Measurements from ENCODE around the gene LONP2. TPM values are rescaled to one million over a fixed set of nuclear protein-coding genes. Genes with fewer than 3 reads are reported as not detected.

Gene LONP2
- total RNA-seq, 1 donor from 2014 or later: 30.6 TPM

DNA sequence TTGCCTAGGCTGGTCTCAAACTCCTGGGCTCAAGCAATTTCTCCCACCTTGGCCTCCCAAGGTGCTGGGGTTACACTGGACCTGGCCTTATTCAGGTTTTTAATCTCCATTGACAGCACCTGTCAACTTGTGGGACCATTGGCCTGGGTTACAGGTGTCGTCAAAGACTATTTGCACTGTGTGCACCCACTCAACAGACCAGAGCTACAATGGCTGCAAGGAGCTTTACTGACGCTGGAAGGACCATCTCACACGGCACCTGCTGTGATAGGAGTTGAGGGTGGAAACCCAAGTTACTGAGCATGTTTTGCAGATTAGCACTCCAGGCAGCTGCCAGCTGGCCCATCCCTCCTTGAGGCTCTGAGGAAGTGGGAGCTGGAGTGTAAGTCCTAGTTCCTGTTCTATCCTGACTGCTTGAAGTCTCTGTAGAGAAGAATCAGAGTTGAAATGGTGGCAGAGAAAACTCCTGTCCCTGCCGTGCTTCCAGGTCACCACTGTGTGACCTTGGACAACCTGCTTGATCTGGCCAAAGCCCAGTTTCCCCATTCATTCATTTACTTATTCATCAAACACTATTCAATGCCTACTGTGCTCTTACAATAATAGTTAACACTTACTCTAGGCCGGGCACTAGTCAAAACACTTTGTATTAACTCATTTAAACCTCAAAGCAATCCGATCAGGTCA lies 42.4 kb upstream of the LONP2 start:
- DNase-seq (ENCODE audit: low spot score): no peak
- H3K27me3 ChIP-seq: no peaks in the 10 kb centered on the region
- H4K20me1 ChIP-seq (ENCODE audit: low read depth): no peaks in the 10 kb centered on the region
- no peaks in the 10 kb centered on the region for H3K4me1 ChIP-seq
- H3K27me3 Mint-ChIP-seq (ENCODE audit: insufficient read depth, low read depth): peaks cover 2% of the 10 kb centered on the region
- no peaks in the 10 kb centered on the region for H3F3A ChIP-seq (ENCODE audit: low read depth)
- H3K9ac ChIP-seq: no peak overlapping the region
- no peak overlapping the region for H3K4me3 ChIP-seq
- no peak for TF ChIP-seq EZH2phosphoT487 (IDR thresholded peaks at IDR 0.05)
- TF ChIP-seq, protein P1, sequence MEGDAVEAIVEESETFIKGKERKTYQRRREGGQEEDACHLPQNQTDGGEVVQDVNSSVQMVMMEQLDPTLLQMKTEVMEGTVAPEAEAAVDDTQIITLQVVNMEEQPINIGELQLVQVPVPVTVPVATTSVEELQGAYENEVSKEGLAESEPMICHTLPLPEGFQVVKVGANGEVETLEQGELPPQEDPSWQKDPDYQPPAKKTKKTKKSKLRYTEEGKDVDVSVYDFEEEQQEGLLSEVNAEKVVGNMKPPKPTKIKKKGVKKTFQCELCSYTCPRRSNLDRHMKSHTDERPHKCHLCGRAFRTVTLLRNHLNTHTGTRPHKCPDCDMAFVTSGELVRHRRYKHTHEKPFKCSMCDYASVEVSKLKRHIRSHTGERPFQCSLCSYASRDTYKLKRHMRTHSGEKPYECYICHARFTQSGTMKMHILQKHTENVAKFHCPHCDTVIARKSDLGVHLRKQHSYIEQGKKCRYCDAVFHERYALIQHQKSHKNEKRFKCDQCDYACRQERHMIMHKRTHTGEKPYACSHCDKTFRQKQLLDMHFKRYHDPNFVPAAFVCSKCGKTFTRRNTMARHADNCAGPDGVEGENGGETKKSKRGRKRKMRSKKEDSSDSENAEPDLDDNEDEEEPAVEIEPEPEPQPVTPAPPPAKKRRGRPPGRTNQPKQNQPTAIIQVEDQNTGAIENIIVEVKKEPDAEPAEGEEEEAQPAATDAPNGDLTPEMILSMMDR (IDR thresholded peaks at IDR 0.05): no peak
- TF ChIP-seq EZH2 (IDR thresholded peaks at IDR 0.05): no peak
- no peak overlapping the region for H3K4me3 Mint-ChIP-seq
- H3K27ac ChIP-seq: no peak overlapping the region
- H3K4me1 Mint-ChIP-seq: no peaks in the 10 kb centered on the region
- no peak overlapping the region for H2AFZ ChIP-seq (replicated peaks)
- no peak overlapping the region for H3K4me2 ChIP-seq
- H3K36me3 ChIP-seq: no peaks in the 10 kb centered on the region
- H3K9me3 Mint-ChIP-seq: no peaks in the 10 kb centered on the region
- no peaks in the 10 kb centered on the region for H3K79me2 ChIP-seq (ENCODE audit: low read depth)
- no peaks in the 10 kb centered on the region for H3K36me3 Mint-ChIP-seq
- no peak overlapping the region for H3K27ac Mint-ChIP-seq
- no peaks in the 10 kb centered on the region for H3K9me3 ChIP-seq (ENCODE audit: low read depth)

DNA sequence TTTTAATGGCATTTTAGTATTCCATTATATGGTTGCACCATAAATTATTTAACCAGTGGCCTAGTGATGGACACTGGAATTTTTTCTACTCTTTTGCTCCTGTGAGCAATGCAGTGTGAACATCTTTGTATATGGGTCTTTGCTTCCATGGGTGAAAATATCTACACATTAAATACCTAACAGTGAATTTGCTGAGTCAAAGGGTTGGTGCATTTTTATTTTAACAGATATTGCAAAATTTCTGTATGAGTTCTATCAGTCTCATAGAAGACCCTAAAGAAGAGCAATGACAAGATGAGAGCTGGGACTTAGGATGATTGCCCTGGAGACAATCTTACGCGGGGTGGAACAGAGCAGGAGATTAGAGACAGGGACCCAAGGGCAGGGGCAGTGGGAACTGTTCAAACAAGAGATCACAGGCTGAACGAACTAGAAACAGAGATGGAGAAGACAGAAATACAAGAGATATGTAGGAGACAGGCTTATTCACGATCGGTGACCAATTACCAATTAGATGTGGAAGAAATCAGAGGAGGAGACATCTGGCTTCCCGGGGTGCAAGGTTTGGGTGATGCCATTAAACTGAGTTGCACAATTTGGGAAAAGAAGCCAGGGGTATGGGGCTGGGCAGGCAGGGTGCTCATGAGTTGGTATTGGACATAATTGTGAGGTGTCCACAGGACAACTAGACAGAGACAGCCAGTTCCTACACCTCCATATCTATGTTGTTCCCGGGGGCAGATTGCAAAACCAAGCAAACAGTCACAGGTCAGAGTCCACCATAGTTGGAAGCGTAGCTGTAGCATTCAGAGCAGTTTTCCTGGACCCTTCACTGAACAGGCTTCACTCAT lies 39.9 kb upstream of the LONP2 start:
- TF ChIP-seq, protein P1 (IDR thresholded peaks at IDR 0.05): no peak
- TF ChIP-seq EZH2phosphoT487 (IDR thresholded peaks at IDR 0.05): no peak
- TF ChIP-seq EZH2 (IDR thresholded peaks at IDR 0.05): no peak
- no peak overlapping the region for H2AFZ ChIP-seq (replicated peaks)
- H3F3A ChIP-seq (ENCODE audit: low read depth): no peaks in the 10 kb centered on the region
- Mint-ChIP-seq H3K27me3 (ENCODE audit: insufficient read depth, low read depth) (no peaks in the 10 kb centered on the region), H3K4me3 (no peak overlapping the region), H3K36me3 (no peaks in the 10 kb centered on the region), H3K27ac (no peak overlapping the region), H3K9me3 (no peaks in the 10 kb centered on the region), H3K4me1 (no peaks in the 10 kb centered on the region)
- H3K4me2 ChIP-seq: no peak overlapping the region
- no peak overlapping the region for H3K27ac ChIP-seq
- no peaks in the 10 kb centered on the region for H3K79me2 ChIP-seq (ENCODE audit: low read depth)
- H3K36me3 ChIP-seq: no peaks in the 10 kb centered on the region
- no peaks in the 10 kb centered on the region for H3K9me3 ChIP-seq (ENCODE audit: low read depth)
- no peak for DNase-seq (ENCODE audit: low spot score)
- no peak overlapping the region for H3K4me3 ChIP-seq
- H3K9ac ChIP-seq: no peak overlapping the region
- no peaks in the 10 kb centered on the region for H4K20me1 ChIP-seq (ENCODE audit: low read depth)
- H3K4me1 ChIP-seq: no peaks in the 10 kb centered on the region
- no peaks in the 10 kb centered on the region for H3K27me3 ChIP-seq

DNA sequence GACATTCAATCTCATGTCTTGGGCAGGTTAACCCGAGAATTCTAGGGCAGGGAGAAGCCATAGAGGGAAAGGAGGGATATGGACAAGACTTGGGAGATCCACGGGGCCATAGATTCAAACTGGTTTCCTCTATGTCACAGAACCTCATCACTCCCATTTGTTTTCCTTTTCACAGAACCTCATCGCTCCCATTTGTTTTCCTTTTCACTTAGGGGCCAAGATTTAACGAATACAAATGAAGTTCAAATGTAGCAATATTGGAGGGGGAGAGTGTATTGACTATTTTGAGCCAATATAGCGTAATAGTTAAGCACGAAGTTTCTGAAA lies 39.3 kb upstream of the LONP2 start:
- Histone ChIP-seq H3K36me3 (no peaks in the 10 kb centered on the region), H3K79me2 (ENCODE audit: low read depth) (no peaks in the 10 kb centered on the region), H3K27ac (no peak overlapping the region), H4K20me1 (ENCODE audit: low read depth) (no peaks in the 10 kb centered on the region), H2AFZ (replicated peaks) (no peak overlapping the region), H3K9me3 (ENCODE audit: low read depth) (no peaks in the 10 kb centered on the region), H3K9ac (no peak overlapping the region), H3K4me2 (no peak overlapping the region), H3K4me3 (no peak overlapping the region), H3F3A (ENCODE audit: low read depth) (no peaks in the 10 kb centered on the region), H3K27me3 (no peaks in the 10 kb centered on the region), H3K4me1 (no peaks in the 10 kb centered on the region)
- TF ChIP-seq, protein P1 (IDR thresholded peaks at IDR 0.05): no peak
- TF ChIP-seq EZH2 (IDR thresholded peaks at IDR 0.05) (no peak), EZH2phosphoT487 (IDR thresholded peaks at IDR 0.05) (no peak)
- Mint-ChIP-seq H3K27ac (no peak overlapping the region), H3K4me1 (no peaks in the 10 kb centered on the region), H3K9me3 (no peaks in the 10 kb centered on the region), H3K36me3 (no peaks in the 10 kb centered on the region), H3K27me3 (ENCODE audit: insufficient read depth, low read depth) (no peaks in the 10 kb centered on the region), H3K4me3 (no peak overlapping the region)
- DNase-seq (ENCODE audit: low spot score): no peak

Measured in neural progenitor cell (in vitro differentiated cells).